SJSA1 (cell line): ENCODE data around the gene LRWD1. TPM values are rescaled to one million over a fixed set of nuclear protein-coding genes. Genes with fewer than 3 reads are reported as not detected.

Experiments used
- DNase-seq, 2 experiments: peaks; one replicate each; pipeline ENCODE4 v3.0.0-alpha.2; 2015 to 2020; ENCODE audit warnings: low spot score in 2 of 2, low read depth in 1 of 2
- H3K27ac ChIP-seq: fragments of 250-450 bp; sonication (Bioruptor Pico); 2 replicates; pipeline ENCODE4 v1.5.1; 2020; ENCODE audit warnings: mild to moderate bottlenecking, moderate library complexity
- H3K27me3 ChIP-seq: fragments of 250-450 bp; sonication (Bioruptor Pico); replicated peaks from 2 replicates; pipeline ENCODE4 v1.5.1; 2020; ENCODE audit warnings: mild to moderate bottlenecking, moderate library complexity
- H3K36me3 ChIP-seq: fragments of 250-450 bp; sonication (Bioruptor Pico); 2 replicates; pipeline ENCODE4 v1.5.1; 2020; ENCODE audit warnings: mild to moderate bottlenecking
- H3K4me1 ChIP-seq: fragments of 250-450 bp; sonication (Bioruptor Pico); replicated peaks from 2 replicates; pipeline ENCODE4 v1.6.1; 2021; ENCODE audit warnings: mild to moderate bottlenecking
- H3K4me3 ChIP-seq: fragments of 250-450 bp; sonication (Bioruptor Pico); 2 replicates; pipeline ENCODE4 v1.5.1; 2020; ENCODE audit warnings: mild to moderate bottlenecking
- H3K9me3 ChIP-seq: fragments of 250-450 bp; sonication (Bioruptor Pico); replicated peaks from 2 replicates; pipeline ENCODE4 v1.5.1; 2020; ENCODE audit warnings: mild to moderate bottlenecking
- total RNA-seq: library from RNA; depleted of rRNA; stranded (reverse); fragments of >200 nt; shearing (Covaris generic); gene quantifications from 2 replicates; pipeline ENCODE4 v1.2.3, GENCODE V29; 2014; rRNA removed

The LRWD1 gene
- total RNA-seq = 43.3 and 66.3 TPM in 2 replicates

DNA sequence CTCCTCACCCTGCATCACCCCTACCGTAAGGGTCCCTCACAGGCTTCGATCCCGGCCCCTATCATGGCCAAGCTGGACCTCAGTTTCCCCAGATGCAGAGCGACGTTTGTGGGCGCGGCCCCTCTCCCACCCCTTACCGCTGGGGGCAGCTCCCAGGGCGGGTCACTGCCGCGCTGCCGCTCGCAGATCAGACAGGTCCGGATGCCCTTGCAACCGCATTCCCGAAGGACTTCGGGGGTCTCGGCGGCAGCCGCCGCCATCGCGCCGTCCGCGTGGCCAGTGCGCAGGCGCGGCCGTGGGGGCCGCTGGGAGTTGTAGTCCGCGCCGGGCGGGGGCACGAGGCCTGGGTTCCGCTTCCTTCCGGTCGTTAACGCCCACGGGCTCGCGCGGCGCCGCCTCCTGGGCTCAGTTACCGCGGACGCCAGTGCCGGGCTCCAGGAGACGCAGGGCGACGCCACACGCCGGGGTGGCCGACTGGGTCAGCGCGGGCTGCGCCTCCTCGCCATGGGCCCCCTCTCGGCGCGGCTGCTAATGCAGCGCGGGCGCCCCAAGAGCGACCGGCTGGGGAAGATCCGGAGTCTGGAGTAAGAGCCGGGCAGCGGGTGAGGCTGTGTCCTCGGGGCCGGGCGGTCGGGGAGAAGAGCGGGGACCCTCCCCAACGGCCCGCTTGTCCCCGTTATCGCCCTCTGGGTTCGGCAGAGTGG is at the start of gene LRWD1, which contains the start of gene ALKBH4:
Gene LRWD1 (plus strand): TSS at position 408 of the 704 bp plus-strand sequence. CDS start 97 bp downstream, at position 505.
Gene ALKBH4 (minus strand): TSS at position 287 of the 704 bp plus-strand sequence. CDS start 27 bp downstream, at position 260.
- H3K36me3 ChIP-seq = peaks cover 44% of the 10 kb centered on the region
- H3K9me3 ChIP-seq = 0 out of 2 replicates have a peak, but pooled peaks cover 2% of the 10 kb centered on the region
- H3K27me3 ChIP-seq = no peaks in the 10 kb centered on the region
- H3K27ac ChIP-seq = peak within 1 kb of the TSS; percentile 45
- H3K4me1 ChIP-seq = peaks cover 16% of the 10 kb centered on the region
- peak within 1 kb of the TSS; percentile 88 for H3K4me3 ChIP-seq
- peak; percentile 89 to 95 for DNase-seq

DNA sequence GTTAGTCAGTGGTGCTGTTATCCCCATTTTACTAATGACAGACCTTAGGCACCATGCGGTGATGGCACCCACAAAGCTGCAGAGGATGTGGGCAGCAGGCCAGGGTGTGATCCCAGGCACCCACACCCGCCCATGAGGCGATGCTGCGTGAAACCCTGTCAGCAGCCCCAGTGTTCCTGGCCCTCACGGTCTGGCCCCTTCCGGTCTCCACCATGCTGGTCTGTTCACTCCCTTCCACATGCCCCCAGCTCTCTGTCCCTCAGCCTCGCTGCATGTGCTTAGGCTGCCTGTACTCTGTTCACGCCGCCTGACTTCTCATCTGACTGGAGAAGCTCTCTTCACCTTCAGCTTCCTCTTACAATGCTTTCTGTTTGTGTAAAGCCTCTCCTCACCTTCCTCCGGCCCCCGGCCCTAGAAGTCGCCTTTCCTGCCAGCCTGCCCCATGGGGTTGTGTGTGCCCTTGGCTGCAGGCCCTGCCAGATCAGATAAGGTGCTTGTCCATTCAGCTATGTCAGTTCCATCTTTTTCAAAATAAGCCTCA is 49.0 kb upstream of the LRWD1 start:
- Histone ChIP-seq H3K4me3 (no peak overlapping the region), H3K27ac (no peak overlapping the region), H3K9me3 (no peaks in the 10 kb centered on the region), H3K4me1 (peaks cover 27% of the 10 kb centered on the region), H3K27me3 (no peaks in the 10 kb centered on the region), H3K36me3 (peaks cover 86% of the 10 kb centered on the region)
- DNase-seq = no peak

DNA sequence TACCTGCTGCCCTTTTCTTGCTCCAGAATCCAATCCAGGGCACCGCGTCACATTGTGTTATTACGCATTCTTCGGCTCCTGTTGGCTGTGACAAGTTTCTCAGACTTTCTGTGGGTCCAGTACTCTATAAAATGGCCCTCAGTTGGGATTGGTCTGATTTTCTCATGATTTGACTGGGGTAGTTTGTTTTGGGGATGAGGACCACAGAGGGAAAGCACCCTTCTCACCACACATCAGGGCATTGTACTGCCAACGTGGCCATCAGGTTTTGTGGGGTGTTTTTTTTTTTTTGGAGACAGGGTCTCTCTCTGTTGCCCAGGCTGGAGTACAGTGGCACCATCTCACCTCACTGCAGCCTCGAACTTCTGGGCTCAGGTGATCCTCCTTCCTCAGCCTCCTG is 48.4 kb upstream of the LRWD1 start:
- H3K36me3 ChIP-seq = peaks cover 83% of the 10 kb centered on the region
- DNase-seq = no peak

DNA sequence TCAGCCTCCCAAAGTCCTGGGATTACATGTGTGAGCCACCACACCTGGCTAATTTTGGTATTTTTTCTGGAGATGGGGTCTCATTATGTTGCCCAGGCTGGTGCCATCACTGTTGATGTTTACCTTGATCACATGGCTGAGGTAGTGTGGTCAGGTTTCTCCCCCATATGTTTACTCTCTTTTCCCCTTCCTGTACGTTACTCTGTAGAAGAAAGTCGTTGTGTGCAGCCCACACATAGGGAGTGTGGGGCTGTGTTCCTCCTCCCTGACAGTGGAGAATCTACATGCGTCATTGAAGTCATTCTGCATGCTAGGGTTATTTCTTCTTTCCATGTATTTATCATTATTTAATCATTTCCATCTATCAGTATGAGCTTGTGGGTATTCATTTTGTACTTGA is 47.7 kb upstream of the LRWD1 start:
- Histone ChIP-seq H3K27ac (no peak overlapping the region), H3K4me1 (peaks cover 38% of the 10 kb centered on the region), H3K9me3 (no peaks in the 10 kb centered on the region), H3K4me3 (no peak overlapping the region), H3K36me3 (peaks cover 80% of the 10 kb centered on the region), H3K27me3 (no peaks in the 10 kb centered on the region)
- DNase-seq = no peak

More for the DNA sequence above, 48.4 kb upstream of the LRWD1 start:
- Histone ChIP-seq H3K4me1 (peaks cover 33% of the 10 kb centered on the region), H3K27me3 (no peaks in the 10 kb centered on the region), H3K9me3 (no peaks in the 10 kb centered on the region), H3K4me3 (no peak overlapping the region), H3K27ac (no peak overlapping the region)

DNA sequence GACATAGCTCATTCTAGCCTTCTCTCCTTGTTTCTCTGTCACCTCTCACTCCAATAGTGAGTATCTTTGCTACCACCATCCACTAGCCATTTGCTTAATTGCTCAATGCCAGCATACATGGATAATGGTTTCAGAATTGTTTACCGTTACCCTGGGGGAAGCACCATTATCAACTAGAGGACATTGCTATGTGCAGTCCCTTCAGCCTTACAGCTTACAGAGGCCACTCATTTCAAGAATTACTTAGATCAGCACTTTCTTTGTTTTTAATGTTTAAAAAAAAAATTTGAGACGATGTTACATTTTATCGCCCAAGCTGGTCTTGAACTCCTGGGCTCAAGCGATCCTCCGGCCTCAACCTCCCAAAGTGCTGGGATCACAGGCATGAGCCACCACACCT is 46.2 kb upstream of the LRWD1 start:
- no peaks in the 10 kb centered on the region for H3K9me3 ChIP-seq
- no peak for DNase-seq
- H3K4me3 ChIP-seq = no peak overlapping the region
- H3K36me3 ChIP-seq = peaks cover 80% of the 10 kb centered on the region
- peaks cover 51% of the 10 kb centered on the region for H3K4me1 ChIP-seq
- 0 out of 2 replicates have a peak overlapping the region, but pooled peaks have one; percentile 16 for H3K27ac ChIP-seq
- no peaks in the 10 kb centered on the region for H3K27me3 ChIP-seq

DNA sequence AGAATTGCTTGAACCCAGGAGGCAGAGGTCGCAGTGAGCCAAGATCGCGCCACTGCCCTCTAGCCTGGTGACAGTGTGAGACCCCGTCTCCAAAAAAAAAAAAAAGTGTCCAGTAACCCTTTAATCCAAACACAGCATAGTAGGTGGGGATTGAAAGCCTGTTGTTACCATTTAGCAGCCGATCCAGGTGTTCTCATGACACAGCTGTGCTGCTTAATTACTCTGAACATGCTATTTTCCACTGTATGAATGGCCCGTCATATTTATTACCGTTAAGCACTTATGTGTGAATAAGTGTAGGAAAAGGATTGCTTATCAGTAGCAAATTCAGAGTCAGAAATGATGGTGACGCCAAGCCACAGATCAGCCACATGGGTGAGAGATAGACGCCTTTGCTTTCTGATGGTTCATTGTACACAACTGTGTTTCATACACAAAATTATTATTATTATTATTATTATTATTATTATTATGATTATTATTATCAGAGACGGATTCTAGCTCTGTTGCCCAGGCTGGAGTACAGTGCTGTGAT is 43.0 kb upstream of the LRWD1 start:
- H3K9me3 ChIP-seq = no peaks in the 10 kb centered on the region
- peaks cover 84% of the 10 kb centered on the region for H3K36me3 ChIP-seq
- no peak overlapping the region; the same call in 1 of the 2 replicates for H3K27ac ChIP-seq
- no peak overlapping the region for H3K4me3 ChIP-seq
- H3K4me1 ChIP-seq = peaks cover 76% of the 10 kb centered on the region
- no peaks in the 10 kb centered on the region for H3K27me3 ChIP-seq
- no peak for DNase-seq

DNA sequence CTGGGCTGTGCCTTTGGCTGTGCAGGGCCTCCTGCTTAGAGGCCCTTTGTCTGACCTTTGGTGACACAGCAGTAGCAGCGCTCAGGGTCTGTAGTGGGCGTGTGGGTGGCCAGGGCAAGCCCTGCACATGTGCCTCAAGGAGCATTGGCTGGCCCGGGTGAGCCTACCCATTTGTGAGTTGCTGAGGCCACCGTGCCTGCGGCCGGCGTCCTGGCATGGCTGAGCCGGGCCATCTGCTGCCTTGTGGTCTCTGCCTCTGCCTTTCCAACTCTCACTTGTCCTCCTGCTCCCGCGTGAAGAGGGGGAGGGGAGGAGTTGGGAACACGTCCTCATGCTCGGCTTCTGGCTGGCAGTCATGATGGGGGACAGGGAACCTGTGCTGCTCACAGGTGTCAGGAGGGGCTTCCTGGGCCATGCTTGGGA is 40.6 kb upstream of the LRWD1 start:
- Histone ChIP-seq H3K27me3 (no peaks in the 10 kb centered on the region), H3K4me1 (peaks cover 66% of the 10 kb centered on the region), H3K9me3 (no peaks in the 10 kb centered on the region), H3K27ac (peak overlapping the region; percentile 42; the same call in 1 of the 2 replicates), H3K4me3 (no peak overlapping the region), H3K36me3 (peaks cover 72% of the 10 kb centered on the region)
- DNase-seq = peak; percentile 69 to 80

DNA sequence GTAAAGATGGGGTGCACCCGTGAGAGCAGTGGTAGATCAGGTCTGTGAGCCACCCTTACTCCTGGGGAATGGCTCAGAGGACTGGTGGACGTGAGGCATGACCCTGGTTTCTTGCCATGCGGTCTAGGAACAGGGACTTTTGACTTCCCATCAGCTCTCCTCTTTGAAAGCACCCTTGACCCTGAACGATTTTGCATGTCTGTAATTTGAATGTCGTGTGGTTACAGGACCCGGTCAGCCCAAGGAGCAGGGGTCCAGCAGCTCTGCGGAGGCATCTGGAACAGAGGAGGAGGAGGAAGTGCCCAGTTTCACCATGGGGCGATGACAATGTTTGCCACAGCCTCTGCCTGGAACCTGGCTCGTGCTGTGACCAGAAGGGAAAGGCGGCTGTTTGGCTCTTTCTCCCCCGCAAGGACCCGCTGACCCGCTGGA is 40.0 kb upstream of the LRWD1 start:
- no peak overlapping the region for H3K4me3 ChIP-seq
- H3K27ac ChIP-seq = no peak overlapping the region; the same call in 1 of the 2 replicates
- H3K36me3 ChIP-seq = peaks cover 66% of the 10 kb centered on the region
- H3K4me1 ChIP-seq = peaks cover 59% of the 10 kb centered on the region
- DNase-seq = no peak
- H3K27me3 ChIP-seq = no peaks in the 10 kb centered on the region
- H3K9me3 ChIP-seq = no peaks in the 10 kb centered on the region

DNA sequence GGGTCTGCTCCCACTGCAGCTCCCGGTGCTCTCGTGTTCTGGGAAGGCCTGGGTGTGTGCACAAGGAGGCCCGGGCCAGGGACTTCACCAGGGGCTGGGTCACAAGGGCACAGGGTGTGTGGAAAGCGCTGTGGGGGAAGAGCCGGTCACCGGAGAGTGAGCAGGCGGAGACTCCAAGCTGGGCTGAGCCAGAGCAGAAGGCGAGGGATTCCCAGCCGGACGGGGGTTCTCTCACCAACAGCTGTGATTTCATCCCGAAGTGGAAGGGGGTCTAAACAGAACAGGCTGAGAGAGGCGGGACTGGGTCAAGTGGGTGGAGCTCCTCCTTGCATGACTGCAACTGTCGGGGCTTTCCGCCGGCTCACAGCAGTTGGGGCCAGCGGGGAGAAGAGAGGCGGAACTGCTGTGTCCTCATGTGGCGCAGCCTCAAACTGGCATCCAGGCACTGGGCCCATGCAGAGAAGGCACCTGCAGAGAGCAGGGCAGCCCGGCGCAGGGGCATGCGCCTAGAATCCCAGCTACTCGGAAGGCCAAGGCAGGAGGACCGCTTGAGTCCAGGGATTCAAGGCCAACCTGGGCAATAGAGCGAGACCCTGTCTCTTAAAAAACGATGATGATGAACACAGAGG is 39.0 kb upstream of the LRWD1 start:
- H3K4me1 ChIP-seq = peaks cover 50% of the 10 kb centered on the region
- peaks cover 64% of the 10 kb centered on the region for H3K36me3 ChIP-seq
- H3K9me3 ChIP-seq = no peaks in the 10 kb centered on the region
- DNase-seq = no peak
- H3K27me3 ChIP-seq = no peaks in the 10 kb centered on the region
- no peak overlapping the region for H3K4me3 ChIP-seq
- H3K27ac ChIP-seq = no peak overlapping the region

DNA sequence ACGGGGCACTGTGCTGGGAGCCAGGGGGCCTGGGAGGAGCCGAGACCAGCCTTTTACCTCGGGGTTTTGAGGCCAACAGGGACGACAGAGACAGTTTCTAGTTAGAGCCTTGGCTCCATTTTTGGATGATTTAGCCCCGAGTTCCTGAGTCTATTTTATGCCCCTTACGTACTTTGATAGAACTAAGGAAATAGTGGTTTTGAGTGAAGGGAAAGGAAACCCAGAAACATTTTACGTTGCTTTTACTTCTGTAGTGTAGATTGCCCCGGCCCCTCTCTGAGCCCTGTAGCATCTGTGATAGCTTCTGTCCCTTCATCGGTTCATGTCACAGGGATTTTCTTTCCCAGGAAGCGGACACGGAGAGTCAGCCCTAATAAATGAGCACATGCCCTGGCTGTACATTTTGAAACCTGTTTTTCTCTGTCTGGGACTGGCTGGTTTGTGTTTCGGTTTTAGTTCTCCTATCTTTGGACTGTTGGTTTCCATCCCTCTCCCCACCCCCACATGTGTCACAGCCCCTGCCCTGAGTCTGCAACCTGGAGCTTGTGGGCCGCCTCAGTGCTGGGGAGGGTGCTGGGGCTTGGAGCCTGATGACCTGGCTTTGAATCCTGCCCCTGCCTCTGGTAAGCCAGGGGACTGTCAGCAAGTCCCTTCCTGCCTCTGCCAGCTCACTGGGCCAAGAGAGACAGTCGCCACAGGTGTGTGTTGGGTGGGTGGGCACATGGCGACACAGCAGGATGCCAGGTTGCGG is 38.3 kb upstream of the LRWD1 start:
- H3K27ac ChIP-seq = no peak overlapping the region
- no peaks in the 10 kb centered on the region for H3K9me3 ChIP-seq
- H3K4me1 ChIP-seq = peaks cover 43% of the 10 kb centered on the region
- peaks cover 60% of the 10 kb centered on the region for H3K36me3 ChIP-seq
- no peak overlapping the region for H3K4me3 ChIP-seq
- no peak for DNase-seq
- H3K27me3 ChIP-seq = no peaks in the 10 kb centered on the region

DNA sequence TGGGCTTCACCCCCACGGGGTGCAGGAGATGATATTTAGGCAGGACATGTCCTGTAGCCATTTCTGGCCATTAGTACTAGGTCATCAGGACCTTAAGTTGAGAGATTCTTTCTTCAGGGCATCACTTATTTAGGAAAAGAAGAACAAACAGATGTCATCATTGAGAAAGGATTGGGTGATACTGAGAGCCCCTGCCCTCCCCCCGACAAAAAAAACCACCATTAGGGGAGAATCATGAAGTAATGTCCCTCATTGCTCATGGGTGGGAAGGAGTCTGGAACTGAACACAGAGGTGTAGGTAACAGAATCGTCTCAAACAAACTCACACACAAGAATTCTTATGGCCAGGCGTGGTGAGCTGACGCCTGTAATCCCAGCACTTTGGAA is 37.8 kb upstream of the LRWD1 start:
- Histone ChIP-seq H3K4me3 (no peak overlapping the region), H3K27ac (no peak overlapping the region), H3K36me3 (peaks cover 55% of the 10 kb centered on the region), H3K27me3 (no peaks in the 10 kb centered on the region), H3K9me3 (no peaks in the 10 kb centered on the region), H3K4me1 (peaks cover 40% of the 10 kb centered on the region)
- no peak for DNase-seq

DNA sequence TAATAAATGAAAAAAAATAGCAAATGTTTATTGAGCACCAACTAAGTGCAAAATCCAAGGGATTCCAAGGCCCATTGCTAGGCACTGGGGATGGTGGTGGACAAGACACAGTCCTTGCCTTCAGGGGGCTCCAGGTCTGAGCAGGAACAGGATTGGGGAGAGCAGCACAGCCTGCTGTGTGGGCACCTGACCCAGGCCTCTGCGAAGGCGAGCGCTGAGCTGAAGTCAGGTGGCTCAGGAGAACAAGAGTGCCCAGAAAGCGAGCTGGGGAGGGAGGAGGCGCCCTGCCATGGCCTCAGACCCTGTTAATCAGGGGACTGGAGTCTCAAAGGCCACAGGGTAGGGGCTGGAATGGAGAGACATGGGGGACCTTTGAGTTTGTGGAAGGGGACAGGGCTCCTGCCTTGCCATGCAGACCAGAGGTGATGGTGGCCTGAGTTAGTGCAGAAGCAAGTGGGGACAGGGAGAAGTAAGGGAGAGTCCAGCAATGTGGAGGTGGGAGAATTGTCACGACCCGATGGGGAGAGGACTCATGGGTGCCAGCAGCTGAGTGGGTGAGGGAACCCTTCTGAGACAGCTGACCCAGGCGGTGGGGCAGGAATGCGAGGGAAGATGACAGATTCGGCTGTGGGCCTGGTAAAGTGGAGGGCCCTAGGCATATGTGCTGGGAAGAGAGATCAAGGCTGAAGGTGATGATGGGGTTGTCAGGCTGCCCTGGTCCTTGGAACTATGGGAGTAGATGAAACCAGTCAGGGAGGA is 35.5 kb upstream of the LRWD1 start:
- Histone ChIP-seq H3K36me3 (peaks cover 38% of the 10 kb centered on the region), H3K27me3 (no peaks in the 10 kb centered on the region), H3K4me3 (no peak overlapping the region), H3K4me1 (peaks cover 27% of the 10 kb centered on the region), H3K27ac (no peak overlapping the region), H3K9me3 (no peaks in the 10 kb centered on the region)
- no peak for DNase-seq
